Loucy (cell line): ENCODE results near the gene VSIG1.

Source experiments
- EZH2phosphoT487 ChIP-seq: fragments of 200-600 bp; IDR thresholded peaks from 2 replicates; pipeline ENCODE4 v1.6.1; 2018; ENCODE audit warnings: antibody characterized with exemption, mild to moderate bottlenecking, moderate library complexity, borderline replicate concordance
- TF ChIP-seq, protein P1 (sequence below): fragments of 200-600 bp; sonication (generic); conservative IDR thresholded peaks from 2 replicates; pipeline ENCODE4 v1.5.1; 2014; ENCODE audit warnings: mild to moderate bottlenecking, antibody characterized with exemption, low read length

DNA sequence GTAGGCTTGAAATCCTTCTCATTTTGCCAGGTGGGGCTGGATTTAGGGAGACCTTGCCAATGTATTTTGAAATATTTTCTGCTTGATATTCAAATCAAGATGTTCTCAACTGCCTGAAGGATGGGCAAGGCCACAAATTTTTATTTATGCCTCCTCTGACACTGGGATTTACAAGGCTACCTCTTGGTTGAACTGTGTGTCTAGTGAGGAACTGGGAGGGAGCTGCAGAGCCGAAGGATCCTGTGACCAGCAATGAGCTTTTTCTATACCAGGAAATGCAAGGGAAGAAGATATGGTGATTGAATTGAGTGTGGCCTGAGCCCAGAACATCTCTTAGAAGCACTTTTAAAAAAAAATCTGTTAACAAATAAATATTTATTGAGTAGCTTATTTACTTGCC is 14.9 kb downstream of the VSIG1 start:
- TF ChIP-seq, protein P1, sequence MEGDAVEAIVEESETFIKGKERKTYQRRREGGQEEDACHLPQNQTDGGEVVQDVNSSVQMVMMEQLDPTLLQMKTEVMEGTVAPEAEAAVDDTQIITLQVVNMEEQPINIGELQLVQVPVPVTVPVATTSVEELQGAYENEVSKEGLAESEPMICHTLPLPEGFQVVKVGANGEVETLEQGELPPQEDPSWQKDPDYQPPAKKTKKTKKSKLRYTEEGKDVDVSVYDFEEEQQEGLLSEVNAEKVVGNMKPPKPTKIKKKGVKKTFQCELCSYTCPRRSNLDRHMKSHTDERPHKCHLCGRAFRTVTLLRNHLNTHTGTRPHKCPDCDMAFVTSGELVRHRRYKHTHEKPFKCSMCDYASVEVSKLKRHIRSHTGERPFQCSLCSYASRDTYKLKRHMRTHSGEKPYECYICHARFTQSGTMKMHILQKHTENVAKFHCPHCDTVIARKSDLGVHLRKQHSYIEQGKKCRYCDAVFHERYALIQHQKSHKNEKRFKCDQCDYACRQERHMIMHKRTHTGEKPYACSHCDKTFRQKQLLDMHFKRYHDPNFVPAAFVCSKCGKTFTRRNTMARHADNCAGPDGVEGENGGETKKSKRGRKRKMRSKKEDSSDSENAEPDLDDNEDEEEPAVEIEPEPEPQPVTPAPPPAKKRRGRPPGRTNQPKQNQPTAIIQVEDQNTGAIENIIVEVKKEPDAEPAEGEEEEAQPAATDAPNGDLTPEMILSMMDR = no peak
- TF ChIP-seq EZH2phosphoT487 = no peak
